Measurements from ENCODE around the gene FYB1.
"Not testable (repeated sequence)": the region's sequence is repeated elsewhere in the genome, so short reads cannot be mapped to it uniquely, and the experiment has no call there.

Gene FYB1

GRCh38 chr5:39231705-39232525, 12.6 kb upstream of the FYB1 start:
- in situ Hi-C loops (cut with MboI; ENCODE audit: low pct_unique_long_range_greater_than_20kb, low sequenced_read_pairs), result no loop called here
- DNase-seq, result no peak

DNA sequence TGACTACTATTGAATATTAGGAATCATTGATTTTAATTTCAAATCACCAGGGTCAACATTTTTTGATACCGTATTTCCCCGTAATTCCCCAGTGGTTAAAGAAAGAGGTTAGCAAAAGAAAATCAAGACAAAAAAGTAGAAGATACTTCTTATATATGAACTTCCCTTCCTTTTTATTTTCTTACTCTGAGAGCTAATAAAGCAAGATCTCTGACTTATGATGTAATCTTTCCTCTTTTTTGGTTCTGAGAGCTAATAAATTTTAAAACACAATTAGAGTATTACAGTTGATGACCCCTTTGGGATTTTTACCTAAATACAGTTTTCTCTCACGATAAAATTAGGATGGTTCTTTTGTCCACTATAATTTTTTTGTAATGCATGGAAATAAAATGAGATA, 9.2 kb upstream of the FYB1 start:
- in situ Hi-C loops (cut with MboI; ENCODE audit: low pct_unique_long_range_greater_than_20kb, low sequenced_read_pairs), result no loop called here
- DNase-seq, result no peak

- no peak for DNase-seq
- in situ Hi-C loops (cut with MboI; ENCODE audit: low pct_unique_long_range_greater_than_20kb, low sequenced_read_pairs), result no loop called here
Observed at GRCh38 chr5:39226558-39226957, 7.2 kb upstream of the FYB1 start.

GRCh38 chr5:39226100-39226451, 6.7 kb upstream of the FYB1 start:
- in situ Hi-C loops (cut with MboI; ENCODE audit: low pct_unique_long_range_greater_than_20kb, low sequenced_read_pairs), result no loop called here
- DNase-seq, result no peak

DNA sequence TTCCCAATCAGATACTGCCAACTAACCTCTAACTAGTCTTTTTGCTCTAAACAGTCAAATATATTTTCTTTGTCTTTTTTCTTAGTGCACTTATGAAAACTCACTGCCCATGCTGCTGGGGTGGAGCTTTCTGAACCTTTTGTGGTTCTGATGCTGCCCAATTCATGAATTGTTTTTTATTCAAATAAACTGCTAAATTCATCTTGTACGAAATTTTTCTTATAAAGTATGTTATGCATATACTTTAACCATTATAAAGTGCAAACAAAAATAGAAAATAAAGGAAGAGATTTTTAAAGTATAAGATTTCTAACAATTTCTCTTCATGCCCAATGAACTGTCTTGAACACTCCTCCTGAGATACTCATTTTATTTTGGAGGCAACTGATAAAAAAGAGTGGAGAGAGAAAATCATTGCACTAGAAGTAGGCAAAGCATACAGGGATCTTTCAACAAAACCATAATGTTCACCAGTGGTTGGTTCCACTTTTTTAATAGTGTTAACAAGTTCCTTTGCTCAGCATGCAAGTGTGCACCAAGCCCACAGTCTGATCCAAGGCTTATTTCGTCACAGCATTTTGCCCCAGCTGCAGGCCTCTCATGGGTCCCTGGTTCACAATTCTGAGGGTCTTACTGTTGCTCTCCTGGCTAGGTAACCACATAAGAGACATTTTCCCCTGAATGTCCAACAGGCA, 6.2 kb upstream of the FYB1 start:
- in situ Hi-C loops (cut with MboI; ENCODE audit: low pct_unique_long_range_greater_than_20kb, low sequenced_read_pairs), result no loop called here
- DNase-seq, result no peak

DNA sequence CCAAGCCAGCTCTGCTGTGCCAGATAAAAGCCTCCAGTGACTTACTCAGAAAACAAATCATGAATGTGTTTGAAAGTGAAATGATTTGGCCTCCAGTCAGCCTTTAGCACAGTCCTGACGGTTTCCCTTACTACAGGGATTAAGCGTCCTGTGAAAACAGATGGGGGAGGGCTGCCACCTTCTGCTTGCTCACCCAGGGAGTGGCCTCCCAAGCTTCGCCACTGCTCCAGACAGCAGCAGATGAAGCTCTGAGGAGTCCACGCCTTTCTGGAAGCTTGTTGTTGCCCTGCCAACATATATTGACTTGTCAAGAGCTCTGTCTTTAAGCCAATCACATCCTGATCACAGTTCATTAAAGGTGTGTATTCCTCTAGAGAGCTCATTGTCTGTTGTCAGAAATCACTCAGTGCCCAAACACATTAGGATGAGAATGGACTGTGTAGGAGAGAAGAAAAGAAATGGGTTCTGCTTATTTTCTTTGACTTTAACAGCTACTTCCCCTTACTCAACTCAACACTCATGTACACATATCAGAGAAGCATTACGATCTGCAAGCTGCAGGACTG, 4.9 kb upstream of the FYB1 start:
- peak; percentile 75 for DNase-seq
- in situ Hi-C loops (cut with MboI; ENCODE audit: low pct_unique_long_range_greater_than_20kb, low sequenced_read_pairs), result no loop called here

DNA sequence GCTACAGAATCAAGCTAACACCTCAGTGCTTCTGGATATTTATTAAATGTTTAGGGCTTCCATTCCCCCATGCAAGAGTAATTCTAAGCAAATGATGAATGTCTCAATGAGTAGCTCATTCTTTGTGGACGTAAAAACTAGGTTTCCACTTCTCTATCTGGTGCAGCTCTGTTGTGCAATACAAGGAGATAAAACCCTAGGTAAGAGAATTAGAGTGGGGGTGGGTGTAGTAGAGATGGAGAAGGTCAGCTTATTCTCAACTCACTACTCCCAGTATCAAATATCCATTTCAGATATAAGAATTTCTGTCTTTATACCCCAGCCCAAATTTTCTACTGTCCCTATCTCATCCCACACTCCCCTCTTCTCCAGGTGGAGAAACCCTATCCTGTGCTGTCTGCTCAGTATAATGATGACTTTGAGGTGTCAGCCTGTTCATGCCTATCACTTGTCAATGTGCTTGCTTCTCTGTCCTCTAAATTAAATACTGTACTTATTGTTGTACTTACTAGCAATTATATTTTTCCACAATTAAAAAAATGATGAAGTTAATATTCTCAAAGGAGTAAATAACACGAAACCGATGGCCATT, 4.3 kb upstream of the FYB1 start:
- peak; percentile 27 for DNase-seq
- in situ Hi-C loops (cut with MboI; ENCODE audit: low pct_unique_long_range_greater_than_20kb, low sequenced_read_pairs), result no loop called here

DNA sequence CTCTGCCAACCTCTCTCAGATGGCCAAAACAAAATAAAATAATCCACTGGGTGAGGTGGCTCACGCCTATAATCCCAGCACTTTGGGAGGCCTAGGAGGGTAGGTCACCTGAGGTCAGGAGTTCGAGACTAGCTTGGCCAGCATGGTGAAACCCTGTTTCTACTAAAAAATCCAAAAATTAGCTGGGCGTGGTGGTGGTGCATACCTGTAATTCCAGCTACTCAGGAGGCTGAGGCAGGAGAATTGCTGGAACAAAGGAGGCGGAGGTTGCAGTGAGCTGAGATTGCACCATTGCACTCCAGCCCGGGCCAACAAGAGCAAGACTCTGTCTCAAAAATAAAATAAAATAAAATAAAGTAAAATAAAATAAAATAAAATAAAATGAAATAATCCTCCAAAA, 2.3 kb upstream of the FYB1 start:
- in situ Hi-C loops (cut with MboI; ENCODE audit: low pct_unique_long_range_greater_than_20kb, low sequenced_read_pairs); DNase-seq: not testable (repeated sequence)

- in situ Hi-C loops (cut with MboI; ENCODE audit: low pct_unique_long_range_greater_than_20kb, low sequenced_read_pairs), result no loop called here
Observed at GRCh38 chr5:39220280-39221030, 1.1 kb upstream of the FYB1 start.

GRCh38 chr5:39218482-39219402, 621 bp downstream of the FYB1 start:
- no peak for DNase-seq
- in situ Hi-C loops (cut with MboI; ENCODE audit: low pct_unique_long_range_greater_than_20kb, low sequenced_read_pairs), result no loop called here

More at GRCh38 chr5:39220280-39221030, 1.1 kb upstream of the FYB1 start:
- no peak for DNase-seq

- DNase-seq, result peak; percentile 86
- in situ Hi-C loops (cut with MboI; ENCODE audit: low pct_unique_long_range_greater_than_20kb, low sequenced_read_pairs), result no loop called here
Observed at GRCh38 chr5:39217365-39218281, 1.7 kb downstream of the FYB1 start.

DNA sequence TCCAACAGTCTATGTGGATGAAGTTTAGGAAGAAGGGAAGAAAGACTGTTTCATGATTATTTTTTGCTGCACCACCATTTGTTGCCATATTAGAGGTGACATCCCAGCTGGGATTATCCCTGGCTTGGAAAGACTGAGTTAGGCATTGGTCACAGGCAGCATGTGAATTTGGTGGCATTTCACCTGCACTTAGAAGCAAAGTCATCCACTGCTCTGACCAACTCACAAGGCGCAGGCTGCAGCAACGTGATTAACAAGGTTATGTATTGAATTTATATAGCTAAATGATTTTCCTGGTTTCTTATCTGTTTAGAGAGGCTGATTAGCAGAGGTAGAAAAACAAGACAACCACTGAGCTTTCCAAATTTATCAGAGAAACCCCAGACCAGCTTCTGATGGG, 2.7 kb downstream of the FYB1 start:
- in situ Hi-C loops (cut with MboI; ENCODE audit: low pct_unique_long_range_greater_than_20kb, low sequenced_read_pairs), result no loop called here
- no peak for DNase-seq

DNA sequence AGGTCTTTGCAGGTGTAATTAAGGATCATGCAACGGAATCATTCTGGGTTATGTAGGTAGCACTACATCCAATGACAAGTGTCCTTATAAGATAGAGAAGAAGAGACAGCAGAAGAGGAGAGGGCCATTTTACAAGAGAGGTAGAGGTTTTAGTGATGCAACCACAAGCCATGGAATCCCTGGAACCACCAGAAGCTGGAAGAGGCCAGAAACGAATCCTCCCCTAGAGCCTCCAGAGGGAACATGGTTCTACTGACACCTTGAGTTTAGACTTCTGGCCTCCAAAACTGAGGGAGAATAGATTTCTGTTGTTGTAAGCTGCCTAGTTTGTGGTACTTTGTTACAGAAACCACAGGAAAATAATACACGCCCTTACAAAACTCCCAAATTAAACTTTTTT, 3.5 kb downstream of the FYB1 start:
- DNase-seq, result no peak
- in situ Hi-C loops (cut with MboI; ENCODE audit: low pct_unique_long_range_greater_than_20kb, low sequenced_read_pairs), result no loop called here

- in situ Hi-C loops (cut with MboI; ENCODE audit: low pct_unique_long_range_greater_than_20kb, low sequenced_read_pairs), result no loop called here
Observed at GRCh38 chr5:39214912-39215709, 4.3 kb downstream of the FYB1 start.

DNA sequence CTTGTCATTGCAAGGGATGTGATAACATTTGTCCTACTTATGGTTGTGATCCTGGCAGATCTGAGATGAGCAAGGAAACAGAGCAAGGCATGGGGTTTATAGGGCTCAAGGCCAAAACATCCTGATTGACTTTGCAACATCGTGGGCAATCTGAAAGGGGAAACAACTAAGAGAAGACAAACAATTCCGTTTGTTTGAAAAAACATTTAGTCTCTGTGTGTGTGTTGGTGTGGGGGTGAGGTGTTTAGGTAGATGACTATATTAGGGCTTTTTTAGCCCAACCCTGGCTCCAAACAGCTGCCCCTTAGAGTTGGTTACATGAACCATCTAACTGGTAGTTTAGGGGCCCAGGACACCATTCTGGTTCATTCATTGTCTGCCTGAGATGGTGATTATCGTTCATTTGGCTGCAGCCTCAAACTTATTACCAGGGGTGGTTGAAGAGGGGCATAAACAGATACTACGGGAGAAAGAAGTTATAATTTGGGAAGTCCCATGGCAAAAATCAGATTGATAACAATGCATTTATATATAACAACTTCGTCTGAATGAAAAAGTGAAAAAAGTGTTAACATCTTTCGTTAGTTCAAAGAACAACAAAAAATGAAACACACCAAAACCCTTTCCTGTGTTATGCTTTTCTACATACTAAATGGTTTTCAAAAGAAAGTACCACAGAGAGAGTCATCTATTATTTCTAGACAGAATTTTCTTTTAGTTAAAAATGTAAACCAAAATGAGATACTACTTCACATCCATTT, 5.7 kb downstream of the FYB1 start:
- DNase-seq, result no peak
- in situ Hi-C loops (cut with MboI; ENCODE audit: low pct_unique_long_range_greater_than_20kb, low sequenced_read_pairs), result no loop called here

More at GRCh38 chr5:39214912-39215709, 4.3 kb downstream of the FYB1 start:
- DNase-seq, result no peak

- no peak for DNase-seq
- in situ Hi-C loops (cut with MboI; ENCODE audit: low pct_unique_long_range_greater_than_20kb, low sequenced_read_pairs), result no loop called here
Observed at GRCh38 chr5:39211773-39212172, 7.6 kb downstream of the FYB1 start.
